ENCODE data around the gene ELOF1.
"Not testable (repeated sequence)": the region's sequence is repeated elsewhere in the genome, so short reads cannot be mapped to it uniquely, and the experiment has no call there.

ELOF1 gene

GRCh38 chr19:11558881-11559828 lies at the start of gene ELOF1:
Gene ELOF1, minus strand, starts transcription at chr19:11559230. Its CDS starts 4,883 bp downstream, at chr19:11554347.
- DNase-seq, result peak; percentile 97

GRCh38 chr19:11606484-11606883 lies 47.5 kb upstream of the ELOF1 start:
- no peak for DNase-seq

- DNase-seq, result not testable (repeated sequence)
Observed at GRCh38 chr19:11599704-11600103, 40.7 kb upstream of the ELOF1 start.

GRCh38 chr19:11598746-11599145 lies 39.7 kb upstream of the ELOF1 start:
- DNase-seq, result no peak

GRCh38 chr19:11598103-11598483 lies 39.1 kb upstream of the ELOF1 start:
- DNase-seq, result no peak

GRCh38 chr19:11597202-11598102 lies 38.4 kb upstream of the ELOF1 start, which contains the start of gene ZNF627:
Gene ZNF627, plus strand, starts transcription at chr19:11597483. Its CDS starts 145 bp downstream, at chr19:11597628.
- DNase-seq, result peak; percentile 98

- no peak for DNase-seq
Observed at GRCh38 chr19:11596156-11596555, 37.1 kb upstream of the ELOF1 start.

GRCh38 chr19:11594084-11594483 lies 35.1 kb upstream of the ELOF1 start:
- no peak for DNase-seq

GRCh38 chr19:11587975-11588631 lies 29.1 kb upstream of the ELOF1 start:
- DNase-seq, result no peak

- peak; percentile 82 for DNase-seq
Observed at GRCh38 chr19:11587302-11587974, 28.4 kb upstream of the ELOF1 start.

GRCh38 chr19:11586331-11586730 lies 27.3 kb upstream of the ELOF1 start:
- DNase-seq, result no peak

GRCh38 chr19:11581740-11582139 lies 22.7 kb upstream of the ELOF1 start:
- peak; percentile 46 for DNase-seq

GRCh38 chr19:11580116-11580515 lies 21.1 kb upstream of the ELOF1 start:
- DNase-seq, result no peak

- DNase-seq, result peak; percentile 44
Observed at GRCh38 chr19:11578258-11579142, 19.5 kb upstream of the ELOF1 start.

GRCh38 chr19:11577451-11578257 lies 18.6 kb upstream of the ELOF1 start, which contains the start of gene ACP5:
Gene ACP5, minus strand, starts transcription at chr19:11577645. Its CDS starts 328 bp downstream, at chr19:11577317.
- no peak for DNase-seq

GRCh38 chr19:11576227-11576626 lies 17.2 kb upstream of the ELOF1 start:
- DNase-seq, result no peak

GRCh38 chr19:11574689-11575088 lies 15.7 kb upstream of the ELOF1 start:
- no peak for DNase-seq

- DNase-seq, result not testable (repeated sequence)
Observed at GRCh38 chr19:11573763-11574162, 14.7 kb upstream of the ELOF1 start.

- DNase-seq, result not testable (repeated sequence)
Observed at GRCh38 chr19:11573354-11573753, 14.3 kb upstream of the ELOF1 start.

- DNase-seq, result no peak
Observed at GRCh38 chr19:11570039-11570462, 11.0 kb upstream of the ELOF1 start.
